Pancreas (tissue), 10 donors: Measurements from ENCODE around the gene RHBDD1. TPM values are rescaled to one million over a fixed set of nuclear protein-coding genes. Genes with fewer than 3 reads are reported as not detected.

Experiments used
- ATAC-seq, 4 donors: fragments of 200-7000 bp; cut with Tn5 transposase; one replicate each; pipeline versions ENCODE4 v1.8.0 to v1.9.1; 2020; ENCODE audit warnings: mild to moderate bottlenecking in 4 of 4, moderate library complexity in 4 of 4
- DNase-seq, 6 donors: peaks; one replicate each; pipeline ENCODE4 v3.0.0-alpha.2; 2020
- FAIRE-seq: peaks from 2 replicates; lab custom pipeline; 2012; peaks lifted over from hg19 to GRCh38; lab: Jason Lieb, UNC
- H3K27ac ChIP-seq, 4 donors: fragments of 200-600 bp; sonication (generic); 1 replicate in 3 of 4; 2 replicates in 1 of 4; pipeline versions ENCODE4 v1.5.0 to v1.8.0; 2020
- H3K27me3 ChIP-seq, 4 donors: fragments of 200-600 bp; one replicate each; pipeline ENCODE4 v1.8.0; 2021
- H3K36me3 ChIP-seq, 3 donors: fragments of 200-600 bp; sonication (generic) in 1 of 3; one replicate each; pipeline versions ENCODE4 v1.5.0 to v1.8.0; 2020 to 2021
- H3K4me1 ChIP-seq, 3 donors: fragments of 200-600 bp; one replicate each; pipeline ENCODE4 v1.8.0; 2021
- H3K4me3 ChIP-seq, 4 donors: fragments of 200-600 bp; sonication (generic) in 2 of 4; one replicate each; pipeline versions ENCODE4 v1.5.0 to v1.8.0; 2020 to 2021
- H3K9me3 ChIP-seq, 4 donors: fragments of 200-600 bp; one replicate each; pipeline ENCODE4 v1.8.0; 2021
- WGBS, 2 donors: extraction: QIAGEN DNeasy Blood & Tissue Kit; methylation state at CpG; one replicate each; pipeline ENCODE4 v1.1.7; 2013; 5-methylcytosine and 5-hydroxymethylcytosine counted together
- intact Hi-C, 3 donors: fragments of 100-400 bp; cut with DNase I; formaldehyde crosslinking; loops; one replicate each; pipeline versions ENCODE4 v1.11.1 to v1.14.2; 2022
- polyA plus RNA-seq, 2 donors: library from polyadenylated mRNA; stranded (reverse); fragments of 200-250 nt; gene quantifications; one replicate each; pipeline ENCODE4 v1.2.3, GENCODE V29; 2013
- total RNA-seq, 6 donors: library from RNA; stranded (reverse); fragmentation: NEBNext Ultra II Directional in 4 of 6; extraction: Animal tissue kit (Norgen Biotek cat#: 25700) in 4 of 6; gene quantifications; one replicate each; pipeline versions ENCODE4 v1.2.1 to v1.2.4, GENCODE V29; 2021 to 2023
- TF ChIP-seq, protein P1 (sequence below), 4 donors: fragments of 200-600 bp; sonication (generic) in 3 of 4; IDR thresholded peaks; one replicate each; pipeline versions ENCODE4 v1.5.0 to v1.8.0; 2021; ENCODE audit warnings: antibody characterized with exemption in 4 of 4
- donor health status: healthy with polysubstance abuse.
- donor health status: DM: no; HTN: no; CAD: no; lungs with moderate emphysema.
- donor health status: DM: no; HTN: no; CAD: no.
- donor health status: control.
- donor health status: control.
- donor health status: Bipolar disorder and iron deficiency.
- donor health status: DM: yes; HTN: yes; CAD: no.
- donor health status: DM: no; HTN: no; CAD: no.
- donor health status: DM: no; HTN: no; CAD: no.
- donor health status: DM: yes; HTN: yes; CAD: no.

The RHBDD1 gene
- total and polyA plus RNA-seq, 8 donors: 3.5 to 28.9 (median 20.1) TPM

DNA sequence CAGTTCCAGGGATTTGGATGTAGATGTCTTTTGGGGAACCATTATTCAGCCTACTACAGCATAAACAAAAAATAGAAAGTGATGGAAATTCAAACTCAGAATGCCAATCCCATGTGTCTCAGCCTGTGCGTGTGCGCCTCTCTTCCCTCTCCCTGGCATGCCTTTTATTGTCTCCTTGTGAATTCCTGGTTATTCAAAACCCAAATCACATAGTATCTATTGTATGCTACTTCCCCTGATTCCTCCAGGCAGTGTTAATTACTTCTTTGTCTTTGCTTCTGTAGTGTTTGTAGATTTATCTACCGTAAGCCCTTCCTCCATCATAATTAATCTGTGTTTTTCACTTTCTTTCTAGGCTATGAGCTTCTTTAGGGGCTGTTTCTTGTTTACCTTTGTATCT lies 38.9 kb downstream of the RHBDD1 start:
- Histone ChIP-seq H3K27me3 (no peaks in the 10 kb centered on the region), H3K4me1 (no peaks in the 10 kb centered on the region), H3K4me3 (no peak overlapping the region), H3K9me3 (no peaks in the 10 kb centered on the region), H3K36me3 (no peaks in the 10 kb centered on the region), H3K27ac (no peak overlapping the region)
- intact Hi-C loops: no loop called here
- no peak for DNase-seq
- 95 to 97% methylated on average over 3 of the region's 3 CpGs for WGBS, 2 donors
- ATAC-seq: no peak
- TF ChIP-seq, protein P1, sequence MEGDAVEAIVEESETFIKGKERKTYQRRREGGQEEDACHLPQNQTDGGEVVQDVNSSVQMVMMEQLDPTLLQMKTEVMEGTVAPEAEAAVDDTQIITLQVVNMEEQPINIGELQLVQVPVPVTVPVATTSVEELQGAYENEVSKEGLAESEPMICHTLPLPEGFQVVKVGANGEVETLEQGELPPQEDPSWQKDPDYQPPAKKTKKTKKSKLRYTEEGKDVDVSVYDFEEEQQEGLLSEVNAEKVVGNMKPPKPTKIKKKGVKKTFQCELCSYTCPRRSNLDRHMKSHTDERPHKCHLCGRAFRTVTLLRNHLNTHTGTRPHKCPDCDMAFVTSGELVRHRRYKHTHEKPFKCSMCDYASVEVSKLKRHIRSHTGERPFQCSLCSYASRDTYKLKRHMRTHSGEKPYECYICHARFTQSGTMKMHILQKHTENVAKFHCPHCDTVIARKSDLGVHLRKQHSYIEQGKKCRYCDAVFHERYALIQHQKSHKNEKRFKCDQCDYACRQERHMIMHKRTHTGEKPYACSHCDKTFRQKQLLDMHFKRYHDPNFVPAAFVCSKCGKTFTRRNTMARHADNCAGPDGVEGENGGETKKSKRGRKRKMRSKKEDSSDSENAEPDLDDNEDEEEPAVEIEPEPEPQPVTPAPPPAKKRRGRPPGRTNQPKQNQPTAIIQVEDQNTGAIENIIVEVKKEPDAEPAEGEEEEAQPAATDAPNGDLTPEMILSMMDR (IDR thresholded peaks at IDR 0.05): no peak
- FAIRE-seq: no peak

DNA sequence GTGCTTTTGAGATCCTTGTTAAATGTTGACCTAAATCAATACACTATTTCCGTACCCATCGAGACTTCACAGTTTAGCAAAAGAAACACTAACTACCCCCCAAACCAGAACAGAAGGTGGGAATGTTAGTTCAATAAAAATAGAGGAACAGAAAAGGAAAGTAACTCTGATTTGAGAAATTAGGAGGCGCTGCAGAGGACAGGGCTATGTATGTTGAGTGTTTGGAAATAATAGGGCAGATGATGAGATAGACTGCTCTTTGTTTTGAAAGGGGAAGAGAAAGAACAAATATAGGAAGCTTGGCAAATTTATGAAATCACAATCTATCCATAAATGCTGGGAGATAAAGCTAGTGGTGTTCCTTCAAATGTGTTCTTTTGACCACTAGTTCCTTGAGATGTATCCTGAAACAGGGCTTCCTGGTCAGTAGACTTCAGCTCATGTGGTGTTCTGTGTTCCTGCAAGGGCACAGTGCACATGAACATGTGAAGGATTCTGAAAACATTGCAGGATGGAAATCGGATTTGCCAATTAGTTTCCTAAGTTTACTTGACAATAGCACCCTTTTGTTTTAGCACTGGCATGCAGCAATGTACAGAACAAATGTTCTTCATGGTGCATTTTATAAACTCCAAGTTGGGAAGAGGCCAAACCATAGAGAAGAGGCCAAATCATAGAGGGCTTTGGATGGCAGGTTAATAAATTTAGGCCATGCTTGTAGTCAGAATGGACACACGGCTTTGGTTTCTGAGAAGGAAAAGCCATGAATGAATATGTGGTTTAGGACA lies 39.8 kb downstream of the RHBDD1 start:
- Histone ChIP-seq H3K9me3 (no peaks in the 10 kb centered on the region), H3K4me3 (no peak overlapping the region), H3K27me3 (no peaks in the 10 kb centered on the region), H3K27ac (no peak overlapping the region), H3K4me1 (no peaks in the 10 kb centered on the region), H3K36me3 (no peaks in the 10 kb centered on the region)
- 87% methylated on average over 5 of the region's 5 CpGs for WGBS, 2 donors
- ATAC-seq: peak in 1 of 4 donors; percentile 25
- no peak for DNase-seq
- intact Hi-C loops: no loop called here
- TF ChIP-seq, protein P1 (IDR thresholded peaks at IDR 0.05): no peak
- FAIRE-seq: no peak

DNA sequence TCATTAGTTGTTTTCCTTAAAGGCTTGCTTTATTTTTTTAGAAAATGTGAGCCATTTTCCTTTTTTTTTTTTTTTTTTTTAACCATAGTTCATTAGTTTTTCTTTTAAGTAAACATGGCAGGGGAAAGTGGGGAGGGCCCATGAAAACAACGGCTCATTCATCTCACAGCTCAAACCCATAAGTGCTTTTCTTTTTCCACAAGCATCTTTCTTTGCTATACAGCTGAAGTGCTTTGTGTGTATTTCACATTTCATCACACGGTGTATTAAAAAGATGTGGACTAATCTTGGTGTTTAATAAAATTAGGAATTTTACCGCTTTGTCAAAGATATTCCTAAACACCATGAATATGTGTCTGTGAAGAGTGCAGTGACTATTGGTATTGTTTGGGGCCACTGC lies 41.6 kb downstream of the RHBDD1 start:
- Histone ChIP-seq H3K27ac (no peak overlapping the region), H3K4me1 (no peaks in the 10 kb centered on the region), H3K27me3 (no peaks in the 10 kb centered on the region), H3K9me3 (no peaks in the 10 kb centered on the region), H3K4me3 (no peak overlapping the region), H3K36me3 (no peaks in the 10 kb centered on the region)
- TF ChIP-seq, protein P1 (IDR thresholded peaks at IDR 0.05): no peak
- intact Hi-C loops: no loop called here
- ATAC-seq (no peak), DNase-seq (no peak), FAIRE-seq (no peak)
- WGBS, 2 donors: 88 to 93% methylated on average over 3 of the region's 3 CpGs

DNA sequence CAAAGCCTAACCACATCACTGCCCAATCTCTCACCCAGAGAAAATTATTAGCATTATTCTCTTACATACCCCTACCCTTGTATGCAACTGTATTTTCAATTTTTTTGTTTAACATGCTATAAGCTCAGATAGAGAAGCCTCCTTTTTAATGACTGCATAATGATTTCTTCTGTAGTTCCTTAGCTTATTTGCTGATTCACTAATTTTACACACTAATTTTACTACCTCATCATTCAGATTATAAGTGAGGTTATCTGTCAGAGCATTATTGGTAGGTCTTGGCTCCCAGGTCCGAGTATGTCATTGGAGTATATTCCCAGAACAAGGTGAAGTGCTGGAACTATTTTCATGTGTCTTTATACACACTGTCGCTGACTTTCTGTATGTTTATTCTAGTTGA lies 45.4 kb downstream of the RHBDD1 start:
- Histone ChIP-seq H3K27ac (no peak overlapping the region), H3K9me3 (no peaks in the 10 kb centered on the region), H3K4me1 (no peaks in the 10 kb centered on the region), H3K27me3 (no peaks in the 10 kb centered on the region), H3K4me3 (no peak overlapping the region), H3K36me3 (no peaks in the 10 kb centered on the region)
- FAIRE-seq: no peak
- ATAC-seq: no peak
- 82 to 89% methylated on average over 2 of the region's 2 CpGs for WGBS, 2 donors
- DNase-seq: no peak
- TF ChIP-seq, protein P1 (IDR thresholded peaks at IDR 0.05): no peak
- intact Hi-C loops: no loop called here

DNA sequence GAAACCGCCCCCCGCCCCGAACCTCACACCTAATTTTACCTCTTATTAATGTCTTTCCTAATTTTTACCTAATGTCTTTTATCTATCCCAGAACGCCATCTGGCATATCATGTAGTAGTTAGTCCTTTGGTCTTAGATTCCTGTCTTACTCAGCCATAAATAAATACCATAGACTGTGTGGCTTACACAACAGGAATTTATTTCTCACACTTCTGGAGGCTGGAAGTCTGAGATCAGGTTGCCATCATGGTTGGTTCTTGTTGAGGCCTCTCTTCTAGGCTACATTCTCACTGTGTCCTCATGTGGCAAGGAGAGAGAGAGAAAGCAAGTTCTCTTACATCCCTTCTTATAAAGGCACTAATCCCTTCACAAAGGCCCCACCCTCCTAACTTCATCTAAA lies 46.8 kb downstream of the RHBDD1 start:
- FAIRE-seq: no peak
- no peak for DNase-seq
- intact Hi-C loops: no loop called here
- Histone ChIP-seq H3K9me3 (no peaks in the 10 kb centered on the region), H3K4me1 (no peaks in the 10 kb centered on the region), H3K4me3 (no peak overlapping the region), H3K27me3 (no peaks in the 10 kb centered on the region), H3K27ac (no peak overlapping the region), H3K36me3 (no peaks in the 10 kb centered on the region)
- TF ChIP-seq, protein P1 (IDR thresholded peaks at IDR 0.05): no peak
- no peak for ATAC-seq
- 98 to 99% methylated on average over 4 of the region's 4 CpGs for WGBS, 2 donors
